ENCODE results near the gene HIVEP2.

DNA sequence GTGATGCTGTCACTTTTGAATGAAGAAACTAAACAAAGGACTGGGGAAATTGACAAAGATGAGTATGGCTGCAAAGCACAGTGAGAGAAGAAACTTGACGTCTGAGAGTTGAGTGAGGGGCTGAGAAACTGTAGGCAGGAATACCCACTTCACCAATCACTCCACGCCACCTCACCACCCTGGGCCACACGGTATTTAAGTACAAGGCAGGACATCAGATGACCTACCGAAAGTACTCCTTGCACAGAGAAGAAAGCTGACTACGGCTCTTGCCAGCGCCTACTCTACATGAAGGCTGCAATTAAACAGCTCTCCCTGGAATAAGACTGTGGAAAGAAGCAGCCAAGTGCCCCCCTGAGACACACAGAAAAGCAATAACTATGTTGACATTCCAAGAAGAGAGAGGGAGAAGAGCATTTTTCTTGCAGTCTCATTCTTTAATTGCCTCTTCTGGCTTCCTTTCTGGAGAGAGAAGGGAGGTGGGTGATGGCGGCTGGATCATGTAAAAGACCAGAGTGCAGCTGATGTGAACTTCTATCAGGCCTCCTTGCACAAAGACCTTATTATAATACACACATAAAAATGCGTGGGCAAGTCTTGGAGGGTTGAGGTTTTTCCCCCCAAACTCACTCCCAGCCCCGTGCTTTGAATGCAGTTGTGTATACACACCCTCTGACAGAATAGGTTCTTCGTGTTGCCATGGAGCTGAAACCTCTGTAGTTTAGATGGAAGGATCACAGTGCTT is 44.6 kb downstream of the HIVEP2 start:
- TF ChIP-seq POLR2A (IDR thresholded peaks at IDR 0.05; ENCODE audit: low read depth, low read length): no peak
- no peak for TF ChIP-seq POLR2AphosphoS5 (IDR thresholded peaks at IDR 0.05; ENCODE audit: low read depth, low read length)
- no peak for TF ChIP-seq POU2F2 (IDR thresholded peaks at IDR 0.05; ENCODE audit: low read depth, low read length)
- TF ChIP-seq TAF1 (IDR thresholded peaks at IDR 0.05; ENCODE audit: low read depth, low read length): no peak
- no peak for TF ChIP-seq SPI1 (IDR thresholded peaks at IDR 0.05; ENCODE audit: low read depth, low read length)
- TF ChIP-seq PAX5 (IDR thresholded peaks at IDR 0.05; ENCODE audit: insufficient read depth, low read length, severe bottlenecking): no peak

Data from GM12891 (cell line).